ENCODE data around the gene IL6. TPM values are rescaled to one million over a fixed set of nuclear protein-coding genes. Genes with fewer than 3 reads are reported as not detected.
"Not testable (repeated sequence)": the region's sequence is repeated elsewhere in the genome, so short reads cannot be mapped to it uniquely, and the experiment has no call there.

IL6 gene
- total RNA-seq, 1 experiment from 2014 or later: 0.85 TPM

GRCh38 chr7:22702516-22702915, 24.5 kb upstream of the IL6 start:
- TF ChIP-seq CTCF (conservative IDR thresholded peaks at IDR 0.05): no peak
- no peak overlapping the region for H4K8ac ChIP-seq (replicated peaks; ENCODE audit: insufficient read length, low read depth, low read length)
- no CpG with 5 or more reads among the region's 4 CpGs for WGBS (ENCODE audit: extremely low coverage, insufficient read length, low lambda C conversion rate)

DNA sequence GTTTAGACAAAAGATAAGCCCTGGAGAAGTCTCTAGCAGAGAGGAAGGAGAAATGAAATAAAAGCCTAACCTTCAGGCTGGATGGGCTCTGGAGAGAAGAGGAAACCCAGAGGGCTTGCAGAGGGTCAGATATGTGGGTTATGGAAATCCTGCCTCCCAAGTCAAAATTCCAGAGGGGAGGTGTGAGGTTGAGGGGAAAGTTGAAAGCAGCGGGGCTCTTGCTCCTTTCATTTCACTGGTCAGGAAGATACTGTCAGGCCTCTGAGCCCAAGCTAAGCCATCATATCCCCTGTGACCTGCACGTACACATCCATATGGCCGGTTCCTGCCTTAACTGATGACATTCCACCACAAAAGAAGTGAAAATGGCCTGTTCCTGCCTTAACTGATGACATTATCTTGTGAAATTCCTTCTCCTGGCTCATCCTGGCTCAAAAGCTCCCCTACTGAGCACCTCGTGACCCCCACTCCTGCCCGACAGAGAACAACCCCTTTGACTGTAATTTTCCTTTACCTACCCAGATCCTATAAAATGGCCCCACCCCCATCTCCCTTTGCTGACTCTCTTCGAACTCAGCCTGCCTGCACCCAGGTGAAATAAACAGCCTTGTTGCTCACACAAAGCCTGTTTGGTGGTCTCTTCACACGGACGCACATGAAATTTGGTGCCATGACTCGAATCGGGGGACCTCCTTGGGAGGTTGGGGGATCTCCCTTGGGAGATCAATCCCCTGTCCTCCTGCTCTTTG, 23.7 kb upstream of the IL6 start:
- not testable (repeated sequence) for H2BK120ac ChIP-seq (ENCODE audit: low read depth, low read length, poor library complexity, severe bottlenecking); H3T11ph ChIP-seq (ENCODE audit: low read length); H3K18ac ChIP-seq (ENCODE audit: insufficient read length, low read depth, low read length); H3K79me1 ChIP-seq (ENCODE audit: insufficient read depth, low read depth, low read length, poor library complexity, severe bottlenecking); H4K5ac ChIP-seq (ENCODE audit: insufficient read length, low read depth, low read length); H3K56ac ChIP-seq (ENCODE audit: insufficient read length, low read depth, low read length); H3K14ac ChIP-seq (ENCODE audit: insufficient read depth, low read length); H3K23ac ChIP-seq (ENCODE audit: insufficient read length, low read depth, low read length); H3K36me3 Mint-ChIP-seq (ENCODE audit: insufficient read depth in 1 of 3, low read depth in 3 of 3); H2BK20ac ChIP-seq (ENCODE audit: low read depth, low read length, poor library complexity, severe bottlenecking); H2BK5ac ChIP-seq (ENCODE audit: insufficient read length, low read length); H3K27me3 Mint-ChIP-seq (ENCODE audit: low read depth); H3K4ac ChIP-seq (ENCODE audit: low read depth, low read length); H4K91ac ChIP-seq (ENCODE audit: insufficient read length, low read depth, low read length); H2AFZ ChIP-seq (ENCODE audit: low read length); H3K23me2 ChIP-seq (ENCODE audit: insufficient read length, low read depth, low read length, poor library complexity, severe bottlenecking); H3K9me3 Mint-ChIP-seq; H3K4me1 ChIP-seq (ENCODE audit: insufficient read depth, low read length); H3K9ac ChIP-seq (ENCODE audit: extremely low read depth, insufficient read length, low read length); H2BK12ac ChIP-seq (ENCODE audit: insufficient read length, low read depth, low read length); H2BK15ac ChIP-seq (ENCODE audit: low read depth, low read length); H4K8ac ChIP-seq (replicated peaks; ENCODE audit: insufficient read length, low read depth, low read length); H3K4me3 Mint-ChIP-seq; H3K79me2 ChIP-seq (ENCODE audit: insufficient read depth, low read length); H3K9me3 ChIP-seq (ENCODE audit: control insufficient read depth, low read depth, low read length); H4K20me1 ChIP-seq (ENCODE audit: control insufficient read depth, insufficient read depth, insufficient read length); H3K27me3 ChIP-seq (ENCODE audit: insufficient read depth, low read length); H3K4me2 ChIP-seq (ENCODE audit: insufficient read depth, insufficient read length, low read length); H2AK5ac ChIP-seq (ENCODE audit: insufficient read length, low read length)
- Mint-ChIP-seq H3K4me1 (peaks cover 0 to 24% of the 10 kb centered on the region in 2 experiments), H3K27ac (peak overlapping the region; percentile 19 to 93 (median 92); a peak in 6 of 7 replicates)
- DNase-seq: peak; percentile 90
- H3K27ac ChIP-seq (ENCODE audit: insufficient read length, low read depth, low read length): peak overlapping the region; percentile 81
- no CpG with 5 or more reads among the region's 10 CpGs for WGBS (ENCODE audit: extremely low coverage, insufficient read length, low lambda C conversion rate)

More at GRCh38 chr7:22702516-22702915, 24.5 kb upstream of the IL6 start:
- H3K4me2 ChIP-seq (ENCODE audit: insufficient read depth, insufficient read length, low read length): no peak overlapping the region
- H4K20me1 ChIP-seq (ENCODE audit: control insufficient read depth, insufficient read depth, insufficient read length): no peaks in the 10 kb centered on the region
- H3K56ac ChIP-seq (ENCODE audit: insufficient read length, low read depth, low read length): no peak overlapping the region
- no peak overlapping the region for H2BK15ac ChIP-seq (ENCODE audit: low read depth, low read length)
- H3K14ac ChIP-seq (ENCODE audit: insufficient read depth, low read length): no peak overlapping the region
- peak overlapping the region; percentile 7 for H2BK20ac ChIP-seq (ENCODE audit: low read depth, low read length, poor library complexity, severe bottlenecking)
- H2AK5ac ChIP-seq (ENCODE audit: insufficient read length, low read length): no peak overlapping the region
- no peak for DNase-seq
- no peak overlapping the region for H2AFZ ChIP-seq (ENCODE audit: low read length)
- Mint-ChIP-seq H3K9me3 (no peaks in the 10 kb centered on the region; a peak in 1 of 5 replicates), H3K4me3 (no peak overlapping the region), H3K4me1 (peaks cover 0 to 29% of the 10 kb centered on the region in 2 experiments), H3K27ac (peak overlapping the region in 1 of 3 experiments; percentile 93; a peak in 3 of 7 replicates), H3K27me3 (ENCODE audit: low read depth) (no peaks in the 10 kb centered on the region), H3K36me3 (ENCODE audit: insufficient read depth in 1 of 3, low read depth in 3 of 3) (peaks cover 0 to 4% (median 0%) of the 10 kb centered on the region in 3 experiments; a peak in 2 of 7 replicates)
- no peak overlapping the region for H4K5ac ChIP-seq (ENCODE audit: insufficient read length, low read depth, low read length)
- H3K27me3 ChIP-seq (ENCODE audit: insufficient read depth, low read length): no peaks in the 10 kb centered on the region
- no peak overlapping the region for H3K9ac ChIP-seq (ENCODE audit: extremely low read depth, insufficient read length, low read length)
- no peak overlapping the region for H2BK5ac ChIP-seq (ENCODE audit: insufficient read length, low read length)
- H2BK12ac ChIP-seq (ENCODE audit: insufficient read length, low read depth, low read length): no peak overlapping the region
- no peaks in the 10 kb centered on the region for H3K23me2 ChIP-seq (ENCODE audit: insufficient read length, low read depth, low read length, poor library complexity, severe bottlenecking)
- H3K9me3 ChIP-seq (ENCODE audit: control insufficient read depth, low read depth, low read length): no peaks in the 10 kb centered on the region
- H3K79me2 ChIP-seq (ENCODE audit: insufficient read depth, low read length): no peaks in the 10 kb centered on the region
- no peak overlapping the region for H3K18ac ChIP-seq (ENCODE audit: insufficient read length, low read depth, low read length)
- H3K4me1 ChIP-seq (ENCODE audit: insufficient read depth, low read length): 0 out of 2 replicates have a peak, but pooled peaks cover 3% of the 10 kb centered on the region
- no peak overlapping the region for H4K91ac ChIP-seq (ENCODE audit: insufficient read length, low read depth, low read length)
- no peak overlapping the region for H3K4ac ChIP-seq (ENCODE audit: low read depth, low read length)
- H3T11ph ChIP-seq (ENCODE audit: low read length): no peak overlapping the region
- no peaks in the 10 kb centered on the region for H3K79me1 ChIP-seq (ENCODE audit: insufficient read depth, low read depth, low read length, poor library complexity, severe bottlenecking)
- no peak overlapping the region for H2BK120ac ChIP-seq (ENCODE audit: low read depth, low read length, poor library complexity, severe bottlenecking)
- H3K27ac ChIP-seq (ENCODE audit: insufficient read length, low read depth, low read length): peak overlapping the region; percentile 81
- H3K23ac ChIP-seq (ENCODE audit: insufficient read length, low read depth, low read length): no peak overlapping the region

Data from H9 (cell line).